Measurements from ENCODE around the gene SLC44A3.

Gene SLC44A3

DNA sequence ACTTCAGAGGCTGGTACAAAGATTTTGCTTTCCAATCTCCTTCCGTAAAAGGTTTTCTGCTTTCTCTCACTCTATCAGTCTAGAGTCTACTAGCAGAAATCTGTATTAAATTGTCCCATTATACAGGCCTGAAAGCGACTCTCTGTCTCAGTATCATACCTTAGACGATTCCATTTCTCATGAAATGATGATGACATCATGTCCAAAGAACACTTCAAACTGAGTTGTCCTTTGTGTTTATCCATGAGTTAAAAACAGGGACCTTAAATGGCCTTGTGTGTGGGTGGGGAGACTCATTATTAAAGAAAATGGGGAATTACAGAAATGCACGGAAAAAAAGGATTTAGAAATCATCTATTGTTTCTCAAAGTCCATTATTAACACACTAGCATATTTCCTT lies 21.0 kb upstream of the SLC44A3 start:
- FAIRE-seq (no peak), DNase-seq (ENCODE audit: low spot score) (no peak)

DNA sequence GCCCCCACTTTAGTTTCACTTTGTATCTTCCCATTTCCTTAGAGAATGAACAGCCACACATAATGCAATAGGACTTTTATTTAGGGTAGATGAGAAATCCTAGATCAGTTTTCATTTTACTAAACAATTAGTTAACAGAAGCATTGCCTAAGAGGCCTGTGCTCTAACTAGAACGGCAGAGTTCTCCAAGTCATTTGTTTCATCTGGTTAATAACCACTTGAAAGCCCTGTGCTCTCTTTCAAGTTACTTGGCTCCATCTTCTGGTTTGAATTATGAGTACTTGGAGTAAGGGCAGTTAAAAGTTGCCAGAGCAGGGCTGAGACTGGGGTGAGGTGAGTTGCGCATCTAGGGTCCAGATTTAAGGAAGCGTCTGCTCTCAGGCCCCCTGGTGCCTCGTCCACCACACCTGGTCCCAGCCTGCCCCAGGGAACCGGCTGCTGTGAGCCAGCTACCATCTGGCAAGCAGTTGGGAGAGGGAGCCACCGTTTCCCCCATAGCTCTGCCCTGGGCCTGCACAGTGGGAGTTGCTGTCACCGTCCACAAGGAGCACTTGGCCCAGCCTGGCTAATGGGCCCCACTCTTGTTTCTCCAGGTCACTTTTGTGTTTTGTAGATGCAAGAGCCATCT lies 18.1 kb upstream of the SLC44A3 start:
- DNase-seq (ENCODE audit: low spot score): peak; percentile 86
- peak; percentile 81 for FAIRE-seq

DNA sequence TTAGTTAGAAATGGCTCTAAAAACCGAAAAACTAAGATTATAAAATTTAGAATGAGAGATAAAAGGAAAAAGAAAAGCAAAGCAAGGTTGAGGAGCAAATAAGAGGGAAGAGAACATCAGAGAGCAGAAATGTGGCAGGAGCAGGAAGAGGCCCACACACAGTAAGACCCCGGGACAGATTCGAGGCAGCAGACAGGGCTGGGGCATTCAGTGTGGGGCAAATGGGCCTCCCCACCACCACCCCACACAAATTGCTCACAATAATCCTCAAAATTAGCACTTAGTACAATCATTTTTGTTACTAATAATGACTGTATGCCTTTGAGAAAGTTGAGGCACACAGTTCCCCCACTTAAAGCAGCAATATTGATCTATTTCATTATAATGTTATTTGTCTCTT lies 17.1 kb upstream of the SLC44A3 start:
- DNase-seq (ENCODE audit: low spot score): no peak
- FAIRE-seq: no peak

DNA sequence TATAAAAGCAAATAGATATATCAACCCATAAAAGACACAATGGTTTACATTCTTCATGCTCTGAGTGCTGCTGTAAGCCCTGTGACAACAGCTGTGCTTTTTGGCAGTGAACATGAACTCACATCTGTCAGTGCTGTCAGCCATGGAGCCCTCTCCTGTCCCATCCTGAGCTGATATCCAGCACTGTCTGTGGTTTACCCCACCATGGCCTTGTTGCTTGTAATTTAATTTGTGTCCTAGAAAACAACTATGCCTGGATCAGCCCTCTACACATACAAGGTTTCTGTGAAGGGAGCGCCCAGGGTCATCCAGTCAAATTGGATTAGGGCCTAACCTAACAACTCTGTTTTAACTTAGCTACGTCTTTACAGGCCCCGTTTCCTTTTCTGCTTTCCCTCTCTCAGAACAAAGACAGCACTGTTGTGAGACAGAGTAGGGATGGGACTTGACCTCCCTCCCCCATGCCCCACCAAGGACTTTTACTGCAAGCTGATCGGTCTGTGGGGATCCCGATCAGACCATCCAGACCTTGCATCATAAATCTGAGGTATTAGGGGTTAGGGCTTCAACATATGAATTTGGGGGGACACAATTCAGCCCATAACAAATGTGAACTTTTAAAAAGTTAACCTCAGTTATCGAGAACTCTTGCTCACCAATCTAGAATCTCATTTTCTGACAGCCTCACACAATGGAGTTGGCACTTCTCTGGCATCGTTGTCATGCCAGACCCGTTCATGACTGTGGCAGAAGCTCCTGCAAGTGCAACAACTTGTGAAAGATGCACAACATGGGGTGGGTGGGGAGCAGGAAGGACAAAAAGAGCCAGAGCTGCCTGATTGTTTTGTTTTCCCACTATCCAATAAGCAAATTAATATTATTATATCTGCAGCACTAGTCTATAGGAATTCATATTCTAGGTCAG lies 16.4 kb upstream of the SLC44A3 start:
- FAIRE-seq: no peak
- DNase-seq (ENCODE audit: low spot score): no peak

DNA sequence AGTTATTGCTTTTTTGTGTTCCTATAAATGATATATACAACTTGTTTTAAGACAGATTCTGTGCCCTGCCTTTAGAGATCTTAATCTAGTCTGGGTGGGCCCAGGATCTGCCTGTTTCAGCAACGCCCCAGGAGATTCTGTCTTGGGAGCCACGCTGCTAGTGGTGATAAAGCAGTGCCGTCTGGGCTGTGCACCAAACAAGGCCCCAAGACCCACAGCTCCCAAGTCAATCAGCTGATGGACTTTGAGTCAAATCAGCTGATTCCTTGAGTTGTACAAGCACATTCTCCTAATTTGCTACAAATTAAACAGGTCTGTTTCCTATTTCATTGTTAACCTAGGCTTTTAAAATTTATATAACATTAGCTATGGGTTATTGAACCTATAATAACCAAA lies 15.7 kb upstream of the SLC44A3 start:
- DNase-seq (ENCODE audit: low spot score) (no peak), FAIRE-seq (no peak)

DNA sequence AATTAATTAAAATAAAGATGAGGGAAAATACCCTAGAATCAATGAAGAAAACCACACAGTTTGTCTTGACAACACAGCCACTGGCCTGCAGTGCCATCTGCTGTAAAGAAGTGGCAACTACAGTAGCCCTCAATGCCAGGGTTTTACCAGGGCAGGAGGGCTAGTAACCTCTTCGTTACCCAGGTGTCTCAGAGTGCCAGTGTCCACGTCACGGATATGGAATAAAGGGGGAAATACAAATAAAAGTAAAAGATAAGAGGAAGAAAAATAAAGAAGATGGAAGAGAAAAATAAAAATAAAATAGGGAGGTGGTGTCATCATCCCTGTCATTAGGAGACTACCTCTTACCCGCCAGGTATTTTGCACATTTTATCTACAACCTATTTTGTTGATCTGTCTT lies 14.2 kb upstream of the SLC44A3 start:
- FAIRE-seq: peak; percentile 69

DNA sequence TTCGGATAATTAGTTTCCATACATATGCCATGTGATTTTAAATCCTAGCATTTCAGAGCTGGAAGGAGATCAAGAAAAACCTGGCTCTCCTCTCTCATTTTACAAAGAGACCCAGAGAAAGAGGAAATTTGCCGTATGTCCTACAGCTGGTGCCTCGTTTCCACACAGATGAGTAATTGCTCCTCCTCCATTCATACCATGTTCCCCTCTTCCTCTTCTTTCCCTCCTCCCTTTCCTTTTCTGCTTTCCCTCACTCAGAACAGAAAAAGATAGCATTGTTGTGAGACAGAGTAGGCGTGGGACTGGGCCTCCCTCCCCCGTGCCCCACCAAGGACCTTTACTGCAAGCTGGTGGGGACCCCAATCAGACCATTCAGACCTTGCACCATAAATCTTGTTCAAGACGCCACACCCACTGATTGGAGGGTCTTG lies 13.7 kb upstream of the SLC44A3 start:
- no peak for DNase-seq (ENCODE audit: low spot score)
- no peak for FAIRE-seq

More for the DNA sequence above, 14.2 kb upstream of the SLC44A3 start:
- DNase-seq (ENCODE audit: low spot score): peak; percentile 24

DNA sequence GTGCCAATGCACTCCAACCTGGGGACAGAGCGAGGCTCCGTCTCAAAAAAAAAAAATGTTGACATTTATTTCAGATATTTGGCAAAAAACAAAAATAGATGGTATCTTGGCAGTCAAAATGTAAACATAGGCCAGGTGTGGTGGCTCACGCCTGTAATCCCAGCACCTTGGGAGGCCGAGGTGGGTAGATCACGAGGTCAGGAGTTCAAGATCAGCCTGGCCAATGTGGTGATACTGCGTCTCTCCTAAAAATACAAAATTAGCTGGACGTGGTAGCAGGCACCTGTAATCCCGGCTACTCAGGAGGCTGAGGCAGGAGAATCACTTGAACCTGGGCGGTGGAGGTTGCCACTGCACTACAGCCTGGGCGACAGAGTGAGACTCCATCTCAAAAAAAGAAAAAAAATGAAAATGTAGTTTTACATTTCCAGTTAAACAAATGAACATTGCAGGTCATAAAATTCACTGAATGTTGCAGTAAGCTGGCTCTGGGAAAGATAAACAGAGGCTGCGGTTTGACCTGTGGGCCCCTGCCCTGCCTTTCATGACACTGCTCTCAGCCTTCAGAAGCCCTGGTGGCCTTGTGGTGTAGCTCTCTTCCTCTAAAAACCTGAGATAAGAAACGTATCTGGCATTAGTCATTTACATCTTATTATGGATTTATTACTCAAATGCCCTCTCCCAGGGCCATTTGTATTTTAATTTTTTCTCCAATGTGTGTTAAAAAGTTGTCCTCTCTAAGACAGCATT lies 12.2 kb upstream of the SLC44A3 start:
- peak; percentile 57 for DNase-seq (ENCODE audit: low spot score)
- peak; percentile 29 for FAIRE-seq

DNA sequence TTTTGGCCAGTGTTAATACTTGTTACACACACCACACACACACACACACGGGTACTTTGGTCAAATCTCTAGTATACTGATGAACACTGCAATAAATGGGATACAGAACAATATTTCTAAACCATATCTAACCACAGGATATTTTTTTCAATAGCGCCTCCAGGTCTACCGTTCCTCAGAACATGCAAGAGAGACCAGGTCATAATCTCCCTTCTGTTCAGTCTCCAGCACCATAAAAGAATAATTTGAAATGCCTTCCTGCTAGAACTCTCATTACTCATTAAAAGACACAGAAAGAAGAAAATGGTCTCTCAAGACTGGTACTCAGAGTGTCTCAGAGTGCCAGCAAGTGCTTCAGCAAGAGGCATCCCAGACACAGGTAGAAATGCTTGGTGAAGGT lies 11.5 kb upstream of the SLC44A3 start:
- DNase-seq (ENCODE audit: low spot score) (no peak), FAIRE-seq (no peak)

DNA sequence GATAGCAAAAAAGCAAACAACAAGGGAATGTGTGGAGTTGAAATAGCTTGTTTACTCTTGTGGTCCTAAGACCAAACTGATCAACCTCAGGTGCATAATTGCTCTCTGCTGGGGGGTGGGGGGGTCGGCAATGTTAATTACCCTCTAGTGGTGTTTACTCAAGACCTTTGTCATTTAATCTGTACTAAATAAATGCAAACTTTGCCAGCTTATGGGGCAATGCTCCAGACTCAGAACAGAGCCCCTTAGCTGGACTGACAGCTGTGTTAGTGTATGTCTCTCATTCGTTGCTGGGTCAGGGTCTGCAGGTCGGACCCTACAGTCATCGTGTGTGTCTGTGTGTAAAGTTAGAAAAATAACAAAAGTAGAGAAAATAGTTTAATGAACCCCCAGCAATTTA lies 7.2 kb upstream of the SLC44A3 start:
- FAIRE-seq: no peak
- no peak for DNase-seq (ENCODE audit: low spot score)

DNA sequence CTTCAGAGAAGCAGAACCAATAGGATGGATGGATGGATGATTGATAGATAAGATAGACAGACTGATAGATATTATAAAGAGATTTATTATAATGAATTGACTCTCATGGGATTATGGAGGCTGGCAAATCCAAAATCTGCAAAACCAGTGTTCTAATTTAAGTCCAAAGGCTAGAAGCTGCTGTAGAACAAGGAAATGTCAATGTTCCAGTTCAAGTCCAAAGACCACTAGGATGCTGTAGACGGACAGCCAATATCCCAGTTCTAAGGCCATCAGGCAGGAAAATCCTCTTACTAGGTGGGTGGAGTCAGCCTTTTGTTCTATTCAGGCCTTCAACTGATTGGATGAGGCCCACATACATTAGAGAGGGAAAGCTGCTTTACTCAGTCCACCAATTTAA lies 4.1 kb upstream of the SLC44A3 start:
- FAIRE-seq: no peak
- DNase-seq (ENCODE audit: low spot score): no peak

DNA sequence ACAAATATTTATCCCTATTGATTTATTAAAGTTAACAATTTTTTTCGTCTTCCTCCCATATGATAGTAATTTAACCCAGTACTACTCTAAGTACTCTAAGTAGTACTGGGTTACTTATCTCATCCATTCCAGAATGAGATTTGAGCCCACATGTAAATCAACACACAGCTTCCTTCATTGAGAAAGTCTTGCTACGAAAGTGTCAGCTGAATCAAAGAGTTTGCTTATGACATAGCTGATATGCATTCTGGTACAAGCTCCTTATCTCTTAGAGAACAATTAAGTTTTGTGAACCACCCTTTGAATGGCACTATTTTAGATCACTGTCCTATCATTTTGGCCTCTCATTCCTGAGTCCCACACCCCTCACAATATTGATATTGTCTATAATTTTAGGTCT lies 2.4 kb upstream of the SLC44A3 start:
- DNase-seq (ENCODE audit: low spot score) (no peak), FAIRE-seq (no peak)

DNA sequence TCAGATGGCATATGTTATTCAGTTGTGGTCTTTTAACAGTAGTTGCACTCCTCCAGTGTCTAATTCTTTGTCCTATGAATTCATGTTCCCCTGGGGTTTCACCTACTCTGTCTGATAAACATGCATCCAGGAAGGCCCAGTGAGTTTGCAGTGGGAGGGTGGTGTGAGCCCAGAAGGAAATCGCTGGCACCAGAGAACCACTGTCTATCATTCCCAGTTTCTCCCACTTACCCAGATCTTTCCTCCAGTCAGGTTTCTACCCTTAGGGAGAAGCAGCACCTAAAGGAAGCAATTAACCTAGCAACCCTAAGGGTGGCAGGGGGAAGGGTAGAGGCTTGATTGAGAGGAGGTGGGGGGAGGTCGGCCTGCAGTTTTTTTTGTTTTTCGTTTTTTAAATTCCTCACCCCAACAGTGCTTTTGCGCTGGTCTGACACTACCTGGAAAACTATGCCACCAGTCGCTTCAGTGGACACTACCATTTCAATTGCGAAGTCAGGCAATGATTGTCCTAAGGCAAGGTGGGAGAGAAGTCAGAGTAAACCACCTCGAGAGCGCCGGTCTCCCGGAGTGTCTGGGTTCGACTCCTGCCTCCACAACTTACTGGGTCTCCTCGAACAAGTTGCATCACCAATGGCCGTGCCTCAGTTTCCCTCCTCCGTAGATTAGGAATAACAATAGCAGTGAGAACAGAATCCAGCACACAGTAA lies 766 bp upstream of the SLC44A3 start:
- DNase-seq (ENCODE audit: low spot score) (no peak), FAIRE-seq (no peak)

DNA sequence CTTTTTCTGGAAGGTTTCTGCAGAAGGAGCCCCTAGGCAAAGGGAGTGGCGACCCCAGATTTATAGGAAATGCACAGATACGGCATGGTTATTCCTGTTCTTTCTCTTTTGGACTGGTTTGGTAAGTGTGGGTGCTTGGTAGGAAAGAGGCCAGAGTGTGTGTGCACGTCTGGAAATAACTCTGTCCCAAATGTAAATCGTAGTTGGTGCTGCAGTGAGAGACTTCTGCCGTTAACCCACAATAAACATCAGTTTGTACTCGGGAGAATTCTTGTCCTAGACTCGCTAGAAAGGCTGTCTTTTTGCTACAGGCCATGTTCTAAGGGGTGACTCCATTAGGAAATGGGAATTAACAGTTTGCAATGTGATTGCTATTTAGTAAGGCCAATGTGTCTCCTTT lies 779 bp downstream of the SLC44A3 start:
- FAIRE-seq (no peak), DNase-seq (ENCODE audit: low spot score) (no peak)

DNA sequence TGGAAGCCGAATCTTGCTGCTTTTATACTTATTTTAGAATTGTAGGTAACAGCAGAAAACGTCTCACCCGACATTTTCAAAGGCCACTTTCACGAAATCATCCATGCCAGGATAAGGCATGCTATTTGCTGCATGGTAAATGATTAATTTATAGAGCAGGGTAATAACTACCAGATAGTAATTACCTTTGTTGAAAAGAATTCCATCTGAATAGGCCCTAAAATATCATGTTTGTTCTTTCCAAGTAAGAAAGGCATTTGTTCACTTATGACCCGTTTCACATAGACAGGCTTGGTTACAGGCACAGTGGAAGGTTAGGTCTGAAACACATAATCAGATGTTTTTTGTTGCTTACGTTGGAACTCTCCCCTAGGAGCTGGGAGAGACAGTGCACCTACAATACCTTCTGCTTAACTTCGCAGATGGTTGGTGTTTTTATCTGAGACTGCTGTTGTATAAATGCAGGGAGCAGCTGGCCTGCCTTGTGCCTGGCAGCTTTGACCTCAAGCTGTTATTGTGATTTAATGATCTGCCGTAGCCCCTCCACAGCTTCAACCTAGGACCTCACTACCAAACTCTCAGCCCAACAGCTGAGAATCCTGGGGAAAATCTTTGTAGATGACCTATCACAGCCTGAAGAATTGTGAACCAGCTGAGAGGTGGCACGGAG lies 1.6 kb downstream of the SLC44A3 start:
- peak; percentile 45 for DNase-seq (ENCODE audit: low spot score)
- FAIRE-seq: peak; percentile 78

DNA sequence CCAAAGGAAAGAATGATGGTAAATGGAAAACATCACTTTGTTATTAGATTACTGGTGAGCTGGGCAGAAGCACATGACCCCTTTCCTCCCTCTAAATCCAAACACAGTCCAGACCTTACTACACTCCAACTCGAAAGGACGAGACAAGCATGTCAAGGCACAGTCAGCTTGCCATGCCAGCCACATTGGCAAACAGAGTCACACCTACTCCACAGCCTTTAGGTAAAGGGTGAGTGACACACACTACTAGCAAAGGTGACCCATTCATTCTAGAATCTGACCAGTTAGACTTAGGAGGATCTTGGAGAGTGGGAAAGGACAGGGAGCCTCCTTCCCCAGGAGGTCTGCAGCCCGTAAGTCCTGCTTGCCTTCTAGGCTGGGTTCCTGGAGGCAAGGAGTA lies 3.0 kb downstream of the SLC44A3 start:
- no peak for FAIRE-seq
- DNase-seq (ENCODE audit: low spot score): no peak

DNA sequence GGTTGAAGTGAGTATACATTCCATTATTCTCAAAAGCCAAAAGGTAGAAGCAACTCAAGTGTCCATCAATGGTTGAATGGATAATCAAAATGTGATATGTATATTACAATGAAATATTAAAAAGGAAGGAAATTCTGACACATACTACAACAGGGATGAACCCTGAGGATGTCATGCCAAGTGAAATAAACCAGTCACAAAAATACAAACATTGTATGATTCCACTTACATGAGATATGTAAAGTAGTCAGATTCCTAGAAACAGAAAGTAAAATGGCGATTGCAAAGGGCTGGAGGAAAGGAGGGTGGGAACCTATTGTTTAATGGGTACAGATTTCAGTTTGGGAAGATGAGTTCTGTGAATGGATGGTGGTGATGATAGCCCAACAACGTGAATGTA lies 5.8 kb downstream of the SLC44A3 start:
- FAIRE-seq: no peak
- DNase-seq (ENCODE audit: low spot score): no peak

DNA sequence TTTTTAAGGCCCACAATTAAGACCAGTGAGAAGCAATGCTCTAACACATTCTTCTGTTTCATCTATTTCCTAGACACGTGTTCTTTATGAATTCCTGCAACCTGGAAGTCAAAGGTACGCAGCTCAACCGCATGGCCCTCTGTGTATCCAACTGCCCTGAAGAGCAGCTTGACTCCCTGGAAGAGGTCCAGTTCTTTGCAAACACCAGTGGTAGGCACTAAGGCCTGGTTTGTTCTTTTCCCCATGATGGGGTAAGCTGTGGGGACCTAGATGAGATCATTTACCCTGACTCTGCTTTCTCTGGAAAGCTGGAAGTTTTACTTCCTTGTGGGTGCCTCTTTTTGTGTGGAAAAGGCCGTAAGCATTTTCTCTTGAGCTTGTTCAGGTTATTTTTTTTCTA lies 7.3 kb downstream of the SLC44A3 start:
- FAIRE-seq: no peak
- no peak for DNase-seq (ENCODE audit: low spot score)

DNA sequence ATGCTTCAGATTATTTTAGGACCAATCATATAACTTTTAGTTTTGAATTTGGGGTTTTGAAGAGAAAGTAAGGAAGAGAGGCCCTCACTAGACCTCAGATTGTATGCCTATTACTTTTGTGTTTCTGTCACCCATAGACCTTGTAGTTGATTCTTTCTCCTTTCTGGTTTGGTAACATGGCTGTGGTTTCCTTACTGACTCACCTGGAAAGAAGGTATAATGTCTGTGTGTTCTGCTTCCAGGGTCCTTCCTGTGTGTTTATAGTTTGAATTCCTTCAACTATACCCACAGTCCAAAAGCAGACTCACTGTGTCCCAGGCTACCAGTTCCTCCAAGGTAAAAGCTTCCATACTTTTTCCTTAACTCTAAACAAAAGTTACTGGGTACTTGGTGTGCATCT lies 8.1 kb downstream of the SLC44A3 start:
- FAIRE-seq (no peak), DNase-seq (ENCODE audit: low spot score) (no peak)

DNA sequence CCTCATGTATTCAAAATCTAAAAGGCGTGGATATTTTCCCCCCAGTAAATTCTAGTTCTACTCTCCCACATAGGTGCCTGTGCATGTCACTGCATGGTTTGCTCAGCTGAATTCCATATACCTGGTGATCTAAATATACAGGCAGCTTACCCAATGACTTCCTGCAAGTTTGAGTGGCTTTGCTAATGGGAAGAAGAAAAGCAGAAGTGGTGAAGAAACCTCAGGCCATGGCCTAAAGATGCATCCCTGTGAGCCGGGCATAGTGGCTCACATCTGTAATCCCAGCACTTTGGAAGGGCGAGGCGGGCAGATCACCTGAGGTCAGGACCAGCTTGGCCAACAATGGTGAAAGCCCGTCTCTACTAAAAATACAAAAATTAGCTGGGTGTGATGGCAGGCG lies 11.5 kb downstream of the SLC44A3 start:
- DNase-seq (ENCODE audit: low spot score) (no peak), FAIRE-seq (no peak)

DNA sequence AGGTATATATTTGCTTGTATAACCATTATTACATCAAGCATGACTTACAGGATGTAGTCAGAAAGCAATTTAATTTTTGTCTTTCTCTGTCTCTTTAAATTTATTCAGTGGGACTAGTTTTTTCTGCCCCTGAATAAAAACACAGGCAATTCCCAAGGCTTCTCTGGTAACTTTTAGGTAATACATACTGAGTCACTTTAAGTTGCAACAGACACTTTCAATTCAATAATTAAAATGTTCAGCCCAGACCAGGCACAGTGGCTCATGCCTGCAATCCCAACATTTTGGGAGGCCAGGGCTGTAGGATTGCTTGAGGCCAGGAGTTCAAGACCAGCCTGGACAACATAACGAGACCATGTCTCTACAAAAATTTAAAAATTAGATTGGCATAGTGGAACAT lies 12.3 kb downstream of the SLC44A3 start:
- FAIRE-seq: no peak
- no peak for DNase-seq (ENCODE audit: low spot score)
